Bone marrow (tissue), 2 donors: ENCODE measurements around the gene SECISBP2.

ENCODE experiments used
- DNase-seq, 2 donors: peaks; one replicate each; lab custom pipeline; 2025; lab: John Stamatoyannopoulos, UW

SECISBP2 gene

DNA sequence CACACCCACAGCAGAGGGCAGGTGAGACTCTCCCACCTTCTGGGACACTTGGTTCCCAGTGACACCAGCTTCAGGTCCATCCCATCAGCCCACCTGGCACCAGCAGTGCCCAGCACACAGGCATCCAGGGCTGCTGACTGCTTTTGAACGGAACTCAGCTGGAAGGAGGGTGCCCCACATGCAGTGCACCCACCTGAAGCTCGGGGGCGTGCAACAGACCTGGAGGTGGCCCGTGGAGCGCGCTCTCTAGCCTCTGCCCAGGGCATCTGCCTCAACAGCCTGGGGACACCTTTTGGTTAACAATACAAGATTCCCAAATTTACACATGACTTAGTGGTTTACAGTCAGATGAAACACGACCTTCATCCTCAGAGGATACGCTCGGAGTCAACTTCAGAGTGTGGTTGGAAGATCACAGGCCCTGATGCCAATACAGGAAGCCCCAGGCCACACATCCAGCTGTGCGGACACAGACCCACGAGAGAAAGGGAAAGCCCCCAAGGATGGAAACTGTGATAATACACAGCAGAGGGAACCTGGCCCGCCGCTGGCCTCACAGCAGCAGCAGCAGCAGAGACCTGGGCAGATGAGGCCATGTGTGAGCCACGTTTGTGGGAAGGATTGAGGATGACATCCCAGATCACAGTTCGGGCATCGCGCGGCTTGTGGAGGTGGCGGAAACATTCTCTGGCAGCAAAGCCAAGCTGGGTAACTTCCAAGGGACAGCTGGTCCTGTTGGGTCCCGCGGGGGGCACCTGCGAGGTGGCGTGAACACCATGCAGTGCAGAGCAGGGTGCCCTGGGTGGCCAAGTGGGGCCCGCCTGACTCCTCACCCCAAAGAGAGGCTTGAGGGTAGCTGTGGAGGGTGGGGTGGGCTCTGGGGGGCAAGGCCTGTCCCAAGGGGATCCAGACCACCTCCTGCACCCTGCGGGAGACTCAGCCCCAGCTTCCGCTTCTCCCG, 64.0 kb downstream of the SECISBP2 start:
- DNase-seq = no peak

DNA sequence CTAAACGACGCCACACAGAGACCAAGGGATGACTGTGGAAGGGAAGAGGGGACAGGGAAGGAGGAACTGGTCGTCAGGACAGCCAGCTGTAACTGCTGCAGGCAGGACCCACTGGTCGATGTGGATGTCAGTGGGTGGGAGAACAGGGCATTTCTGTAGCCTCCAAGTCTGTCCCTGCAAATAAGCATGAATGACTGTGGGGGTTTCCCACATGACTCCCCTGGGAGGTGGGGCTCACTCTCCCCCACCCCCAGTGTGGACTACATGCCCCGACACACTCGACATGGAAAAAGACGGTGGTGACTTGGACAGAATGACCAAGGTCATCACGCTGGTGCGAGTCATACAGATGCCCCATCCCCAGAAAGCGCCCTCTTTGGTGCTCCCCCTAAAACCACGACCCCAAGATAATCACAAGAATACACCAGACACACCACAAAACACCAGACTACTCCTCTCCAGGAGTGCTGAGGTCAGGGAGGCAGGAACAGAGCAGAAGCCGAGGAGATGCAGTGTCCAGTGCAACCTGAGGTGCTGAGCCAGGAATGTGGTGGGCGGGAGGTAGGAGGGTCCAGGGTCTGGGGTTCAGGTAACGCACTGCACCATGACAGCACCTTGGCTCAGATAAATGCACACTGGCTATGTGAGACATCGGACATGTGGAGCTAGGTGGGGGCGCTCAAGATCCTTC, 64.9 kb downstream of the SECISBP2 start:
- no peak for DNase-seq

DNA sequence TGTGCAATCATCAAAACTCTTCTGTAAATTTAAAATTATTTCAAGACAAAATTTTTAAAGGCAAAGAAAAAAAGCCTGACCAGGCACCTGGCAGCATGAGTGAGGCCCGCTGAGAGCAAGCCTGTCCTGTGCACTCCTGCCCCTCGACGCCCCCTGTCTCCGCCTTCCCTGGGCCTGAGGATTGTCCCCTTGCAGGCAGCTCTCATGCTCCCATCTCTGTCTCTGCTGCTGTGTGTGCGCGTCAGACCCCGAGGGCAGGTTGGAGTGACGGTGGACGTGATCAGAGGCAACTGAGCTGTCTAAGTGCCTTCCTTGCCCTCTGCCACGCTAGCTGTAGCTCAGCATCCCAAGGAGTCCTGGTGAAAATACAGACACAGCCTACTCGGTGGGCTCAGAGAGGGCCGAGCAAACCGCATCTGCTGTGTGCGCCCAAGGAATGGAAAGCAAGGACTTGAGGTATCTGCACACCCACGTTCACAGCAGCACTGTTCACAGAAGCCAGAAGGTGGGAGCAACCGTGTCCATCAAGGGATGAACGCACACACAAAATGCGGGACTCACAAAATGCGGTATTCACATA, 65.5 kb downstream of the SECISBP2 start:
- DNase-seq = no peak

- no peak for DNase-seq
Measured at GRCh38 chr9:89384783-89385182, 66.5 kb downstream of the SECISBP2 start.

GRCh38 chr9:89386206-89386605, 67.9 kb downstream of the SECISBP2 start:
- no peak for DNase-seq

DNA sequence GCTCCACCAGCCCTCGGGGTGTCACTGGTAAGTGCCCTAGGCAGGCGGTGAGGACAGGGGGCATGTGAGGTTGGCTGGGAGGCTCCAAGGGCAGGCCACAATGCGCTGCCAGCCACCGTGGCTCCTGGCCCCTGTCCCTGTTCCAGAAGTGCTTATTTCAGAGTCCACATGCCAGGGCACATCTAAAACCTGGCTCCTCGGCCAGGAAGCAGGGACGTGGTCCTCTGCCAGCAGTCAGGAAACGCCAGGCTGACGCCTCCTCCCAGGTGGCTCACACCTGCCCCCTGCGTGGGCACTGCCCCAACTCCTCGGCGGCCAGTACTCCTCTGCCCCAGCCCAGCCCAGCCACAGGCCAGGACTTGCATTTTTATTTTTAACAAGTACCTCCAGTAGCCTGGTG, 68.5 kb downstream of the SECISBP2 start:
- no peak for DNase-seq

DNA sequence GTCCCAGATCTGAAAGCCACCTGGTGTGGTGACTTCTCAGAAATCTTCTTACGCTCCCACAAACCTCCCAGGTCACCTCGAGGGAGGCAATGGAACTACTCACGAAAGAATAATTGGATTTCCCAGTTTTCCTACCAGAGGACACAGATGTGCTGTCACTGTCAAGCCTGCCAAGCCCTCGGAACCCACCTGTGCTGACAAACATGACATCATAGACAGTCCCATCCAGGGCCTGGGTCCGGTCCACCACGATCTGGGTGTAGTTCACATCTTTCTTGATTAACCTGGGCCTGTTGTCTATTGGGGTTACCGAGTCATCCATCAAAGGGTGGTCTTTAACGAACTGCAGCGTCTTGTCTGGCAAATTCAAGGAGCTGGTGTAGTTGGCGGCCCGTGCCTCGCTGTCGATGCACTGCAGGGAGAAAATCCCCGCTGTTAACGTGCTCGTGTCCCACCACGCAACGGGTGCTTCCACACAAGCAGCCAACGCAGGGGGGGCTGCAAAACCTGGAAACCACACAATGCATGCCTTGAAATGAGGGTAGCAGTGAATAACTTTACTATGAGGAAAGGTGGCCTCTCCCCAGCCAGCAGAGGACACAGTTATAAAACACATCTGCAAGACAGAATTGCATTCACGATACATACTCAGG, 69.0 kb downstream of the SECISBP2 start:
- no peak for DNase-seq

DNA sequence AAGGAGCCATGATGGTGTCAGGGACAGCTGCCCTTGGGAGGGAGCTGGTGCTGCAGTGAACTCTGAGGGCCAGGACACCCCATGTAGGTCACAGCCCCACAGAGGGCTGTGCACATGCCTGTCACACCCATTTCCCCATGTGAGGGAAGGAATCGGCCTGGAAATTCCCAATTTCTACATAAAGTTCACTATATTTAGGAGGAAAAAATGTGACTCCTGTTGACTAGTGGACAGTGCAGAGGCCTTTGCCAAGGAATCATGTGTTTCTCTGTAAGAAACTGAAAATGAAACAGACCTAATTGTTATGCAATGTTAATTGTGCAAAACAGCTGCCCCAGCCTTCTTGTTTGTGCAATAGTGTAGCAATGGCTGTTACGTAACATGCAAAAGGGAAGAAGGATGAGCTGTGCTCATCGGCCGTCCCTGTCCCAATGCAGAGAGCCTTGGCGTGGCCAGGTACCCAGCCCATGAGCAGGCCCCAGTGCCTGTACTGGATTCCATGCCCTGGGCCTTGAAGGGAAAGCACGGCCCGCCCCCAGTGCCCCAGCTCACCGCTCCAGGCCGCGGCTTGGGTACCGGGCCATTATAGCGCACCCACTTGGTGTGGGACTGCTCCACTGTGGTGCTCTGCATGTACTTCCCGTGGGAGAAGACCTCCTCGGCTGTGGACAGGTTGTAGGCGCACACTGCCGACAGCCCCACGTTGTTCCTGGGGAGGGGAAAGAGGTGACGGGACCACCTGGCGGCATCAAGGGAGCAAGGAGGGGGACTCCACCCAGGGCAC, 70.0 kb downstream of the SECISBP2 start:
- DNase-seq = peak; percentile 34 to 62

- no peak for DNase-seq
Measured at GRCh38 chr9:89388868-89389177, 70.5 kb downstream of the SECISBP2 start.

- DNase-seq = no peak
Measured at GRCh38 chr9:89390068-89390555, 71.8 kb downstream of the SECISBP2 start.

- DNase-seq = no peak
Measured at GRCh38 chr9:89390578-89391116, 72.3 kb downstream of the SECISBP2 start.

DNA sequence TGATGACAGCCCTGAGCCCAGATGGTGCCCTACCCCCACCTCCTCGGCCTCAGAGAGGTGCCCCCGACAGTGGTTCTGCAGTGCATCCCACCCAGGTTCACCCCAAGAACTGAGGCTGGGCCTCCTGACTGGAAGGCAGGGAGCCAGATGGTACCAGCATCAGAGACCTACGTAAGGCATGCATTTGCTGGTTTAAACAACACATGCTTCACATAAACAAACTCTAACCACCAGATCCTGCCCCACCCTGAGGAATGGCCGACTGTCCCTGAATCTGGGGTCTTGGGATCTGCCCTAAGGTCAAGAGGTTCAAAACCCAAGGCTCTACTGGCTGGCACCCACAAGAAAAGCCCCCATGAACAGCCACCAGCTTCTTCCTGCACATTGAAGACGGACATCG, 73.3 kb downstream of the SECISBP2 start:
- DNase-seq = no peak

DNA sequence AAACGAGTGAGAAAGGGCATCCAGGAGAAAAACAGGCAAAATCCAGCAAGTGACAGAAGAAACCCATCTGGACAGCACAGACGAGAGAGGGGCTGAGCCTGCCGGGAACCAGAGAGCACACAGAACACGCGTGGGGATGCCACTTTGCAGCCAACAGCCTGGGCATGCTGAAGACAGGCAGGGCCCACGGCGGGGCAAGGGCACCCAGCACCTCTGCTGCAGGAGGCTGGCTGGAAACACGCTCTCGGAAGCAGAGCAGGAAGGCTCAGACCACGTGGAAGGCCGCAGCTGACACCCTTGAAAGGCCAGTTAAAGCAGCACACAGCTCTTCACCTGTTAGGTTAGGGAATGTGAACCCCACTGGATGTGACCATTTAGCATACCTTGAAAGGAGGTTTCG, 76.1 kb downstream of the SECISBP2 start:
- no peak for DNase-seq

DNA sequence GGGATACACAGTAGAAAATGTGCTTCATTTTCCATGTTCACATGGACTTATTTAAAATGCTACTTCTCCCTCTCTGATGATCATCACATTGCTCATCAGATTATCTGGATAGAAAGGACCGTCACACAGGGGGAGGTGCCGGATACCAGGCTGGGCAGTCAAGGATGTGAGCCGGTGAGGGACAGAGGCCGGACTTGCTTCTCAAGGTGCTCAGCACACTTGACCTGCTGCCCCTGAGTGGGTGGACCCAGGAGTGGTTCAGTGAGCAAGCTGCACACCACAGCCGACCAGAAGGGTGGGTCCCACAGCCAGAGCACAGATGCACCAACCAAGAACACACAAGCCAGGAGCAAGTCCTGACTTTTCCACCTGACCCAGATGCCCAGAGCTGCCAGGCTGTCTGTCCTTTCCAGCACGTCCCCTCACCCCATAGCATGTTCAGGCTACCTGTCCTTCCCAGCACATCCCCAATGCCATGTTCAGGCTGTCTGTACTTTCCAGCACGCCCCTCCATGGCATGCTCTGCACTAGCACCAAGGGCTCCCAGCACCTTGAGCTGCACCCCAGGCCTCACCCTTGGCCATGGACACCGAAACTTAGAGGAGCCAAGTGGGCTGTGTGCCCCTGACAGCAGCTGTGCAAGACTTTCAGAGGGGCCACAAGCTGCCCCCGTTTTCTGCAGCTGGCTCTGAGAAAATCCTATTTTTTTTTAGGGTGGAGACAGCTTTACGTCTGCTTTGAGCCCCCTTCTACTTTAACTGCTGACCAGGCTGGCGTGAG, 77.8 kb downstream of the SECISBP2 start:
- no peak for DNase-seq

DNA sequence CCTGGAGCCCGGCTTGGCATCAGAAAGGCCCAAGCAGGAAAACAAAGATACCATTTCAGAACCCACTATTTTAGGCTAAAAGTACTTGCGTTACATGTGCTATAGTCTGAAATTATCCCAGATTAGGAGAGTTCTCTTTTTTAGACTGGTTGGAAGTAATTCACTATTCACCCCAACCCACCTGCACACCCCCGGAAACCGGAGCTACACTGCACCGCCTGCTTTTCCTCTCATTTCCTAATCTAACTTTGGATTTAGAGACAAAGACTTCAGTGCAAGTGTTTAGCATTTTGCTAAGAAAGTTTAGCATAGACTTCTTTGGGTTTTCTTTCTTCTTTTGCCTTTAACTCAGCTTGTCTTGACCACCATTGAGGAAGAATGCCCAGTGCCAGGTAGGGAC, 79.2 kb downstream of the SECISBP2 start:
- DNase-seq = no peak

GRCh38 chr9:89398621-89399020, 80.3 kb downstream of the SECISBP2 start:
- DNase-seq = no peak

GRCh38 chr9:89400403-89401116, 82.3 kb downstream of the SECISBP2 start:
- peak in 1 of 2 donors; percentile 82 for DNase-seq

DNA sequence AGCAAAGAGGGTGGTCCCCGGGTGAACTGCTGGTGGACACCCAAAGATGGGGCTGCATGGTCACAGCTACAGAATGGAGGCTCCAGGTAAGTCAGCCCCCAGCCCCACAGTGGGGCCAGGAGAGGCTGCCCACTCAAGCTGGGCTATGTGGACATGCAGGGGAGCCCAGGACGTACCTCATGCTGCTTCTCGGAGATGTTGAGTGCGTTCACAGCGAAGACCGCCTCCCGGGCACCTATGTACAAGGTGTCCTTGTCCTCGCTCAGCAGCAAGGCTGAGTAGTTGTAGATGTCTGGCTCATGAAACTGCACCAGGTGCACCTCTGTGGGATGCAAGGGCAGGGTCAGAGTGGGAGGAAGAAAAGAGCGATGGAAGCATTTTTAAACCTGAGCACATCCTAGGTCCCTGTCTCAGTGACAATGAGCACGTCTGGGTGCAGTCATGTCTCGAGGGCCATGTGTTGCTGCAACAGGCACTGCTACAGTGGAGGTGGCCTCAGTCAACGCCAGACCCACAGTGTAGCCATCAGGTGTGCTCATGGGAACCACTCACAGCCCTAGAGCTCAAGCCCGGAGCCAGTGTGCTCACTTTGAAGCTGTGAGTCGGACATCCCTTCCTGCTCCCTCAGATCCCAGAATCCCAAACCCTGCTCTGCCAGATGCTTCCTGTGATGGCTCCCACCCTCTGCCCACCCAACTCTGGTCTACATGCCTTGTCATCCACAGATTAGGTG, 84.6 kb downstream of the SECISBP2 start:
- DNase-seq = no peak

GRCh38 chr9:89404074-89404473, 85.8 kb downstream of the SECISBP2 start:
- DNase-seq = no peak
